ENCODE measurements around the gene SH2D4B. TPM values are rescaled to one million over a fixed set of nuclear protein-coding genes. Genes with fewer than 3 reads are reported as not detected.

SH2D4B gene
- under 1 TPM in 2 of 4 donors, not detected in 2; 0.18 to 0.23 TPM for total RNA-seq

DNA sequence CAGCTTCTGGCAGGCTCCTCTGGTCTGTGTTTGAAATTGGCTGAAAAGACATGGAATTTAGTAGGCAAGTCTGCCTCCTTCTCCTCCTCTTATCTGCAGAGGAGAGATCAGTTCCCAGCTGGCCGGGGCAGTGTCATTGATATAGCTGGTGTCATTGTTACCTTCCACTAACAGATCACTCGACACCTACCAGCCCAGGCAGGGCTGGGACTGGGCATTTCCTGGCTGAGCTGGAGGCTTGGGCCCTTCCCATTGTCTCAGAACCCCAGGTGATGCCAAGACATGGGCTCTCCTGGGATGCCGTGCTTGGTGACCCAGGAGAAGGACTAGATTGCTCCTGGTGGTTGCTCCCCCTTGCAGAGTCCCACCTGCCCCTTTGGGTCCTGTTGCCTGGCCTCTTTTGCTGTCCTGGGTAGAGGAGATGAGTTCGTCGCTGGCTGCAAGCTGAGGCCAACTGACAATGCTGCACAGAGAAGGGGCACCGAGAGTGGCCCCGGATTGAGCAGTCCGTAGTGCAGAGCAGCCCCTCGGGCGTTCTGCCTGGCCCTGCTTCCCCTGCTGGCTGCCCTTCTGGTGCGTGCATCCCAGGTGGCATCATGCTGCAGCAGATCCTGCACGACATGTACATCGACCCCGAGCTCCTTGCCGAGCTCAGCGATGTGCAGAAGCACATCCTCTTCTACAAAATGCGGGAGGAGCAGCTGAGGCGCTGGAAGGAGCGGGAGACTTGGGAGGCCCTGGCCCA lies at the start of gene SH2D4B:
SH2D4B (plus strand) TSS at position 167 of the 745 bp plus-strand sequence; CDS start at position 597, 430 bp downstream.
- WGBS, result 95% methylated on average over 16 of the region's 19 CpGs
- peak in 1 of 2 donors; percentile 75 for DNase-seq (ENCODE audit: low spot score in 2 of 2)
- H3K27ac ChIP-seq, result no peak within 1 kb of the TSS
- H3K36me3 ChIP-seq, result no peaks in the 10 kb centered on the region
- H3K4me3 ChIP-seq, result no peak within 1 kb of the TSS
- no peaks in the 10 kb centered on the region for H3K9me3 ChIP-seq
- H3K4me1 ChIP-seq, result peaks cover 25% of the 10 kb centered on the region
- no peaks in the 10 kb centered on the region for H3K27me3 ChIP-seq
- TF ChIP-seq POLR2A (IDR thresholded peaks at IDR 0.05), result no peak
- TF ChIP-seq EP300 (IDR thresholded peaks at IDR 0.05), result no peak
- no peak for TF ChIP-seq POLR2AphosphoS5 (IDR thresholded peaks at IDR 0.05)
- TF ChIP-seq, protein P1, sequence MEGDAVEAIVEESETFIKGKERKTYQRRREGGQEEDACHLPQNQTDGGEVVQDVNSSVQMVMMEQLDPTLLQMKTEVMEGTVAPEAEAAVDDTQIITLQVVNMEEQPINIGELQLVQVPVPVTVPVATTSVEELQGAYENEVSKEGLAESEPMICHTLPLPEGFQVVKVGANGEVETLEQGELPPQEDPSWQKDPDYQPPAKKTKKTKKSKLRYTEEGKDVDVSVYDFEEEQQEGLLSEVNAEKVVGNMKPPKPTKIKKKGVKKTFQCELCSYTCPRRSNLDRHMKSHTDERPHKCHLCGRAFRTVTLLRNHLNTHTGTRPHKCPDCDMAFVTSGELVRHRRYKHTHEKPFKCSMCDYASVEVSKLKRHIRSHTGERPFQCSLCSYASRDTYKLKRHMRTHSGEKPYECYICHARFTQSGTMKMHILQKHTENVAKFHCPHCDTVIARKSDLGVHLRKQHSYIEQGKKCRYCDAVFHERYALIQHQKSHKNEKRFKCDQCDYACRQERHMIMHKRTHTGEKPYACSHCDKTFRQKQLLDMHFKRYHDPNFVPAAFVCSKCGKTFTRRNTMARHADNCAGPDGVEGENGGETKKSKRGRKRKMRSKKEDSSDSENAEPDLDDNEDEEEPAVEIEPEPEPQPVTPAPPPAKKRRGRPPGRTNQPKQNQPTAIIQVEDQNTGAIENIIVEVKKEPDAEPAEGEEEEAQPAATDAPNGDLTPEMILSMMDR (IDR thresholded peaks at IDR 0.05), result no peak

DNA sequence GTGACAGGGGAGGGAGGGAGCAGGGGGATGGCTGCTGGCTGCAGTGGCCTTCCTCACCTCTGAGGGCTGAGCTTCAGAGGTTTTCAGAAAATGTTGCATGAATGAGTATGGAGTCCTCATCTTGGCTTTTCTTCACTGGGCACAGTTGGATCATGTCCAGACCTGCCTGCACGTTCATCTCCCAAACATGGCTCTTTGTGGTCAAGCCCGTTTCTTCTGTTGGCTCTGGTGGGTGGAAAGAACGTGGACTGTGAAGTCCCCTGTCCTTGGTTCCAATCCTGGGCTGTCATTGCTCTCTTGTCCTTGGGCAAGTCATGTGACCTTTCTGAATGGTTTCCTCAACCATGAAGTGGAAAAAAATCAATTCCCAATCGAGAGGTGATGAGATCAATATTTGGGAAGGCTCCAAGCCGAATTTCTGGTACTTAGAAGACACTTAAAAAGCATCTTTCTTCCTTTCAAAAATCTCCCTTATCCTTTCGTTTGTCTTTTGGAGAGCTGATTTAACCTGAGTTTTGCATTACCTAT lies 49.1 kb upstream of the SH2D4B start:
- TF ChIP-seq POLR2A (IDR thresholded peaks at IDR 0.05) (no peak), POLR2AphosphoS5 (IDR thresholded peaks at IDR 0.05) (no peak), EP300 (IDR thresholded peaks at IDR 0.05) (no peak)
- TF ChIP-seq, protein P1 (IDR thresholded peaks at IDR 0.05), result no peak
- Histone ChIP-seq H3K27ac (no peak overlapping the region), H3K4me3 (no peak overlapping the region), H3K36me3 (peaks cover 32% of the 10 kb centered on the region), H3K4me1 (peaks cover 95% of the 10 kb centered on the region), H3K9me3 (no peaks in the 10 kb centered on the region), H3K27me3 (no peaks in the 10 kb centered on the region)
- DNase-seq (ENCODE audit: low spot score in 2 of 2), result no peak
- 78% methylated on average over 6 of the region's 6 CpGs for WGBS

DNA sequence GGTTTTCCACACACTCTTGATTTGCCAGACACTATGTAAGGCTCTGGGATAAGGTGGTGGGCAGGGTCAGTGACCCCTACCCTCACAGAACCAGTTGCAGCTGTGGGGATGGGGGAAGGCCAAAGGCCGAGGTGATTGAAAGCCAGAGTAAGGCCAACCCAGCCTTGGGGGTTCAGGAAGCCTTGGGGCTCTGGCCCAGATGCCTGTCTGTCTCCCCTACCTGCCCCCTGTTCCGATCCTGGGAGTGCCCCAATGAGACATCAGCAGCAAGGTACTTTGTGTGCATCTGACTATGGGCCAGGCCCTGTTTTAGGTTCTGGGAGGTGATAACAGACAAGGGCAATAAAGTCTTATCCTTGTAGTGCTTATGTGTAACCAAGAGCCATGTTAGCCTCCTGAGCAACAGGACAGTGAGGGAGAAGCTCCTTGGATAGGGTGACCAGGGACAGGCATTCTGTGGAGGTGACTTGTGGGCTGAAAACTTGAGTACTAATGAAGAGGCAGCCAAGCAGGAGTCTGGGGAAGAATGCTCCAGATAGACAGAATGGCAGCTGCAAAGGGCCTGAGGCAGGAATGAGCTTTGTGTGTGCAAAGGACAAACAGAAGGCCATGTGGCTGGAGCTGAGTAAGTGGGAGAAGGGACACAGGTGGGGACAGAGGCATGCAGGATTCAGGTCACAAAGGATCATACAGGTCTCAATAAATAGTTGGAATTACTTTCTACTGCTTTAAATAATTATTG lies 48.2 kb upstream of the SH2D4B start:
- TF ChIP-seq POLR2AphosphoS5 (IDR thresholded peaks at IDR 0.05) (no peak), POLR2A (IDR thresholded peaks at IDR 0.05) (no peak), EP300 (IDR thresholded peaks at IDR 0.05) (no peak)
- TF ChIP-seq, protein P1 (IDR thresholded peaks at IDR 0.05), result no peak
- Histone ChIP-seq H3K4me1 (peaks cover 97% of the 10 kb centered on the region), H3K27ac (no peak overlapping the region), H3K36me3 (peaks cover 32% of the 10 kb centered on the region), H3K9me3 (no peaks in the 10 kb centered on the region), H3K27me3 (no peaks in the 10 kb centered on the region), H3K4me3 (no peak overlapping the region)
- 94% methylated on average over 2 of the region's 2 CpGs for WGBS
- DNase-seq (ENCODE audit: low spot score in 2 of 2), result no peak

DNA sequence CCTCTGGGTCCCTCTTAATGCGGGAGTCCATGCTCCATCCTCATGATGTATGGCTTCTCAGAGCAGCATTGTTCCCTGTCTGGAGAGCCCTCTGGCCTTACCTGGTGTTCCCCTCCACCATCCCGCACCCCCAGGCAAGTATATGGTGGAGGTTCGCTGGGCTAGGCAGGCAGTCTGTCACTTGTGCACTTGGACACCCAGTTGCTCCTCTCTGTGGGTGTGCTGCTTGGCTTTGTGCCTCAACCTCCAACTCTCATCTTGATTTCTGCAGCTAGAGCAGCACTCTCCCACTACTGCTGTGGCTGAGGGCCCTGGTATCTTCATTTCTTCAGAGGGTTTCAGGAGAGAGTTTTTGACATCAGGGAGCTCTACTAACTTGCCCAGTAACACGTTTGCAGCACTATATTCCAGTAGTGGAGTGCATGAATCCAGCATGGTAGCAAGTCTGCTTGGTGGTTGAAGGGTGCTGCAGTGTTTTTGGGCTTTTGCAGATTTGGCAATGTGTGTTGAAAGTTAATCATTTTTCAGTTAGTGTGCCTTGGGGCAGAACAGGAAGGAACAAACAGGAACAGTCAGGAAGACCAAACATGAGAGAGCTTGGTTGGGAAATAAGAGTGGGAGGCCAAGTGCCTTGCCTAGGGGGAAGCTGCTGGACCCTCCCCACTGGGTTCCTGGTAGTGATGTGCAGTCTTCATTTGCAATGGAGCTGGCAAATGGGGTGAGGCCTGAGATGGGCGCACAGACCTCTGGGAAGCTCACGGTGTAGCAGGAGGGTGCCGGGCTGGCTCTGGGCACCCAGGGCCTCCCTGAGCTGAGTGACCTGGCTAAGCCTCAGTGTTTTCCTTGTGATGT lies 46.2 kb upstream of the SH2D4B start:
- H3K4me1 ChIP-seq, result peaks cover 97% of the 10 kb centered on the region

More for the DNA sequence above, 46.2 kb upstream of the SH2D4B start:
- H3K9me3 ChIP-seq, result no peaks in the 10 kb centered on the region
- WGBS, result 90% methylated on average over 7 of the region's 7 CpGs
- TF ChIP-seq, protein P1 (IDR thresholded peaks at IDR 0.05), result no peak
- no peak for TF ChIP-seq POLR2A (IDR thresholded peaks at IDR 0.05)
- TF ChIP-seq EP300 (IDR thresholded peaks at IDR 0.05), result no peak
- no peak for TF ChIP-seq POLR2AphosphoS5 (IDR thresholded peaks at IDR 0.05)
- DNase-seq (ENCODE audit: low spot score in 2 of 2), result no peak
- peaks cover 32% of the 10 kb centered on the region for H3K36me3 ChIP-seq
- no peak overlapping the region for H3K4me3 ChIP-seq
- H3K27me3 ChIP-seq, result no peaks in the 10 kb centered on the region
- H3K27ac ChIP-seq, result peak overlapping the region; percentile 58
